ENCODE results near the gene SPIRE2. TPM values are rescaled to one million over a fixed set of nuclear protein-coding genes. Genes with fewer than 3 reads are reported as not detected.
A peak's percentile ranks its signal among the peaks of the same experiment; 100 is the strongest.

The SPIRE2 gene
- total and polyA plus RNA-seq, 2 of the 13 experiments (the other 11 are each of a cell fraction or from before 2014, with no cell fraction given), result 13.3 to 37.5 TPM

GRCh38 chr16:89829630-89830437 lies 1.6 kb downstream of the SPIRE2 start (continued):
- TF ChIP-seq ZBTB40 (IDR thresholded peaks at IDR 0.05), result no peak
- TF ChIP-seq ZBTB40 (CRISPR knock-in tag; IDR thresholded peaks at IDR 0.05), result peak; percentile 59; the same call in 1 of the 2 replicates
- peak; percentile 63; the same call in 1 of the 2 replicates for TF ChIP-seq MIXL1 (CRISPR knock-in tag; IDR thresholded peaks at IDR 0.05)
- TF ChIP-seq MEF2D (CRISPR knock-in tag; IDR thresholded peaks at IDR 0.05), result peak; percentile 65
- peak; percentile 75 for TF ChIP-seq ARID4A (CRISPR knock-in tag; IDR thresholded peaks at IDR 0.05; ENCODE audit: borderline replicate concordance)
- TF ChIP-seq MXI1 (IDR thresholded peaks at IDR 0.05; ENCODE audit: borderline replicate concordance, low read depth, low read length), result peak; percentile 29; the same call in 1 of the 3 replicates
- peak; percentile 51; the same call in 1 of the 2 replicates for TF ChIP-seq TOE1 (CRISPR knock-in tag; IDR thresholded peaks at IDR 0.05)
- 0 out of 2 replicates have a peak, but pooled peaks have one; percentile 25 for TF ChIP-seq ATF2 (CRISPR knock-in tag; IDR thresholded peaks at IDR 0.05)
- TF ChIP-seq NR2F1 (CRISPR knock-in tag; IDR thresholded peaks at IDR 0.05), result peak; percentile 46 to 75; a peak in 2 of 4 replicates
- no peak for TF ChIP-seq PLRG1 (conservative IDR thresholded peaks at IDR 0.05)
- TF ChIP-seq ZNF567 (CRISPR knock-in tag; IDR thresholded peaks at IDR 0.05; ENCODE audit: borderline replicate concordance), result no peak
- no peak for TF ChIP-seq POLR2AphosphoS2 (IDR thresholded peaks at IDR 0.05; ENCODE audit: low read depth, low read length)
- TF ChIP-seq SRSF1 (optimal IDR thresholded peaks at IDR 0.05; ENCODE audit: low read depth, low read length), result no peak
- 0 out of 2 replicates have a peak, but pooled peaks have one; percentile 27 for TF ChIP-seq KMT2B (CRISPR knock-in tag; IDR thresholded peaks at IDR 0.05)

Data from HepG2 (cell line).